H1 (cell line): ENCODE results near the gene TMEM273. TPM values are rescaled to one million over a fixed set of nuclear protein-coding genes. Genes with fewer than 3 reads are reported as not detected.

Experiments
- CTCF ChIA-PET: fragments of 300-600 bp; sonication (Branson Sonifier 250); formaldehyde crosslinking; loops from one replicate; lab custom pipeline; 2021; ENCODE audit not compliant: partially characterized antibody; lab: Charles Lee
- POLR2A ChIA-PET: fragments of 300-600 bp; sonication (Branson Sonifier 250); formaldehyde crosslinking; loops from one replicate; lab custom pipeline; 2021; ENCODE audit warnings: inconsistent platforms; ENCODE audit not compliant: partially characterized antibody; lab: Charles Lee
- DNase-seq, 2 experiments: peaks; one replicate each; pipeline versions ENCODE4 v3.0.0 to v3.0.0-alpha.2; 2010 to 2022; ENCODE audit warnings: low spot score in 2 of 2, low read depth in 1 of 2, mixed read lengths in 1 of 2
- FAIRE-seq: peaks from 2 replicates; lab custom pipeline; 2011; peaks lifted over from hg19 to GRCh38; lab: Jason Lieb, UNC
- H2AFZ ChIP-seq: 2 replicates; pipeline ENCODE4 v1.8.1; 2012; ENCODE audit warnings: low read length, inconsistent platforms
- H2AK5ac ChIP-seq: 2 replicates; pipeline ENCODE4 v1.6.1; 2013; ENCODE audit warnings: low read depth, low read length
- H2BK120ac ChIP-seq: replicated peaks from 2 replicates; pipeline ENCODE3; 2013; ENCODE audit warnings: low read depth, low read length, inconsistent platforms
- H2BK12ac ChIP-seq: 2 replicates; pipeline ENCODE4 v1.6.1; 2013; ENCODE audit warnings: low read depth, low read length
- H2BK15ac ChIP-seq: 2 replicates; pipeline ENCODE4 v1.6.1; 2013; ENCODE audit warnings: low read length
- H2BK20ac ChIP-seq: 2 replicates; pipeline ENCODE4 v1.6.1; 2013; ENCODE audit warnings: low read length
- H2BK5ac ChIP-seq: 2 replicates; pipeline ENCODE4 v1.6.1; 2013; ENCODE audit warnings: low read depth, low read length
- H3K14ac ChIP-seq: 2 replicates; pipeline ENCODE4 v1.6.1; 2013; ENCODE audit warnings: inconsistent platforms; ENCODE audit not compliant: insufficient read length
- H3K18ac ChIP-seq: 2 replicates; pipeline ENCODE4 v1.6.1; 2013; ENCODE audit warnings: low read length; ENCODE audit errors: extremely low read depth
- H3K23ac ChIP-seq: 2 replicates; pipeline ENCODE4 v1.6.1; 2013; ENCODE audit warnings: inconsistent platforms; ENCODE audit not compliant: insufficient read length
- H3K23me2 ChIP-seq: 2 replicates; pipeline ENCODE4 v1.6.1; 2013; ENCODE audit warnings: low read depth, low read length
- H3K27ac ChIP-seq: 2 replicates; pipeline ENCODE4 v1.6.1; 2011; ENCODE audit warnings: low read depth, low read length, inconsistent platforms
- H3K27me3 ChIP-seq, 4 experiments: replicated peaks in 1 of 4; 1 replicate in 1 of 4; 2 replicates in 3 of 4; pipeline versions ENCODE4 v1.6.1 to v1.8.1; 2011 to 2013; ENCODE audit warnings: low read length in 3 of 4, mild to moderate bottlenecking in 3 of 4, inconsistent platforms in 2 of 4, mixed read lengths in 2 of 4, moderate library complexity in 1 of 4; ENCODE audit not compliant: control insufficient read depth in 3 of 4, insufficient read depth in 3 of 4; ENCODE audit errors: extremely low read depth in 1 of 4
- H3K36me3 ChIP-seq, 4 experiments: 2 replicates each; pipeline versions ENCODE4 v1.6.1 to v1.8.1; 2011 to 2013; ENCODE audit warnings: mild to moderate bottlenecking in 4 of 4, low read length in 3 of 4, moderate library complexity in 2 of 4, control low read depth in 1 of 4, inconsistent platforms in 1 of 4; ENCODE audit not compliant: insufficient read depth in 4 of 4, control insufficient read depth in 2 of 4
- H3K4ac ChIP-seq: replicated peaks from 2 replicates; pipeline ENCODE3; 2013; ENCODE audit warnings: low read length, low read depth, mixed read lengths, inconsistent platforms; ENCODE audit not compliant: insufficient read length
- H3K4me1 ChIP-seq, 4 experiments: replicated peaks in 1 of 4; 1 replicate in 1 of 4; 2 replicates in 3 of 4; pipeline versions ENCODE4 v1.6.1 to v1.8.1; 2011 to 2013; ENCODE audit warnings: low read length in 3 of 4, inconsistent platforms in 2 of 4, mixed read lengths in 1 of 4; ENCODE audit not compliant: insufficient read depth in 4 of 4, control insufficient read depth in 3 of 4
- H3K4me2 ChIP-seq, 2 experiments: 2 replicates each; pipeline versions ENCODE4 v1.6.1 to v1.8.1; 2011 to 2013; ENCODE audit warnings: low read depth in 2 of 2, low read length in 2 of 2, control low read depth in 1 of 2, inconsistent platforms in 1 of 2, mild to moderate bottlenecking in 1 of 2; ENCODE audit not compliant: insufficient read depth in 1 of 2
- H3K4me3 ChIP-seq, 4 experiments: fragments of 200-600, 300-600 bp in 1 of 4; sonication (generic), shearing (Covaris generic), sonication (Bioruptor Twin) in 1 of 4; 2 replicates each; pipeline versions ENCODE4 v1.5.1 to v1.8.1; 2011 to 2016; ENCODE audit warnings: low read length in 4 of 4, low read depth in 3 of 4, control low read depth in 2 of 4, inconsistent platforms in 2 of 4, mild to moderate bottlenecking in 2 of 4, mixed read lengths in 1 of 4, moderate library complexity in 1 of 4; ENCODE audit not compliant: insufficient read depth in 2 of 4; ENCODE audit errors: extremely low read depth in 1 of 4
- H3K56ac ChIP-seq: replicated peaks from 2 replicates; pipeline ENCODE3; 2013; ENCODE audit warnings: low read depth, mild to moderate bottlenecking, mixed read lengths, low read length, inconsistent platforms; ENCODE audit not compliant: insufficient read length
- H3K79me1 ChIP-seq: 2 replicates; pipeline ENCODE4 v1.6.1; 2013; ENCODE audit warnings: low read depth, low read length, control low read depth
- H3K79me2 ChIP-seq, 2 experiments: 2 replicates each; pipeline versions ENCODE4 v1.6.1 to v1.8.1; 2012 to 2013; ENCODE audit warnings: low read length in 2 of 2, mild to moderate bottlenecking in 2 of 2, inconsistent platforms in 1 of 2; ENCODE audit not compliant: insufficient read depth in 2 of 2, control insufficient read depth in 1 of 2
- H3K9ac ChIP-seq, 4 experiments: replicated peaks in 1 of 4; 1 replicate in 1 of 4; 2 replicates in 3 of 4; pipeline versions ENCODE4 v1.6.1 to v1.8.1; 2011 to 2013; ENCODE audit warnings: low read depth in 3 of 4, low read length in 3 of 4, control low read depth in 2 of 4, mild to moderate bottlenecking in 2 of 4, moderate library complexity in 2 of 4, inconsistent platforms in 1 of 4; ENCODE audit errors: extremely low read depth in 1 of 4
- H3K9me3 ChIP-seq, 2 experiments: 2 replicates each; pipeline versions ENCODE4 v1.6.1 to v1.8.1; 2012 to 2013; ENCODE audit warnings: mild to moderate bottlenecking in 2 of 2, moderate library complexity in 2 of 2, control low read depth in 1 of 2, inconsistent platforms in 1 of 2, low read depth in 1 of 2, low read length in 1 of 2, mixed read lengths in 1 of 2; ENCODE audit not compliant: insufficient read depth in 2 of 2
- H4K20me1 ChIP-seq, 2 experiments: replicated peaks in 1 of 2; 2 replicates each; pipeline versions ENCODE3 to v1.8.1; 2011 to 2013; ENCODE audit warnings: inconsistent platforms in 2 of 2, low read length in 2 of 2, mild to moderate bottlenecking in 1 of 2; ENCODE audit not compliant: insufficient read depth in 2 of 2, control insufficient read depth in 1 of 2
- H4K5ac ChIP-seq: 2 replicates; pipeline ENCODE4 v1.6.1; 2013; ENCODE audit warnings: low read length, low read depth, mixed read lengths, inconsistent platforms; ENCODE audit not compliant: insufficient read length
- H4K8ac ChIP-seq: 2 replicates; pipeline ENCODE4 v1.8.0; 2013; ENCODE audit warnings: mild to moderate bottlenecking, moderate library complexity, low read length, inconsistent platforms; ENCODE audit not compliant: insufficient read depth; ENCODE audit errors: extremely low read depth
- H4K91ac ChIP-seq: replicated peaks from 2 replicates; pipeline ENCODE3; 2013; ENCODE audit warnings: low read length, mixed read lengths, inconsistent platforms; ENCODE audit not compliant: insufficient read length
- CHD2 ChIP-seq: IDR thresholded peaks from 2 replicates; pipeline ENCODE4 v1.6.1; 2012; ENCODE audit warnings: low read length, improper control_type of control experiment
- PHF8 ChIP-seq: fragments of 200-600 bp; sonication (generic); conservative IDR thresholded peaks from 2 replicates; pipeline ENCODE4 v1.7.1; 2012; ENCODE audit warnings: low read depth, mild to moderate bottlenecking, inconsistent platforms, low read length, moderate library complexity
- SUZ12 ChIP-seq: fragments of 200-600 bp; sonication (generic); IDR thresholded peaks from 2 replicates; pipeline ENCODE4 v1.6.1; 2012; ENCODE audit warnings: mild to moderate bottlenecking, inconsistent platforms, low read length, moderate library complexity, mixed read lengths
- WGBS, 2 experiments: shearing (Covaris generic) in 1 of 2; methylation state at CpG; one replicate each; pipeline versions ENCODE4 v1.1.6 to v1.1.7; 2013 to 2015; ENCODE audit warnings: low lambda C conversion rate in 2 of 2, mixed read lengths in 2 of 2, inconsistent platforms in 1 of 2, low coverage in 1 of 2, missing lambda C conversion rate in 1 of 2; ENCODE audit not compliant: insufficient replicate concordance in 2 of 2, insufficient coverage in 1 of 2, insufficient read length in 1 of 2; ENCODE audit errors: extremely low coverage in 1 of 2, missing lambda C conversion rate in 1 of 2; 5-methylcytosine and 5-hydroxymethylcytosine counted together
- polyA plus RNA-seq, 7 experiments: library from polyadenylated mRNA; depleted of rRNA in 3 of 7; stranded (reverse) in 5 of 7; unstranded in 2 of 7; fragments of >200 nt in 5 of 7; fragments of 200-250 nt in 2 of 7; gene quantifications; 1 replicate in 5 of 7; 2 replicates in 1 of 7; 4 replicates in 1 of 7; pipeline versions ENCODE4 v1.2.1 to v1.2.3, GENCODE V29; 2011 to 2013; ENCODE audit warnings: missing spikeins in 2 of 7, mixed read lengths in 2 of 7
- total RNA-seq: library from RNA; stranded (reverse); fragmentation: NEBNext Ultra II Directional; extraction: Animal tissue kit (Norgen Biotek cat#: 25700); gene quantifications from 2 replicates; pipeline ENCODE4 v1.2.1, GENCODE V29; 2021

TMEM273 gene
- total and polyA plus RNA-seq, 2 of the 8 experiments (the other 6 are each of a cell fraction or from before 2014, with no cell fraction given) = not detected

- Histone ChIP-seq H2BK20ac (no peak overlapping the region), H3K4ac (no peak overlapping the region), H3K36me3 (no peaks in the 10 kb centered on the region), H3K9me3 (no peaks in the 10 kb centered on the region), H2BK5ac (no peak overlapping the region), H3K23ac (no peak overlapping the region), H3K56ac (no peak overlapping the region), H2AFZ (no peak overlapping the region), H3K27me3 (no peaks in the 10 kb centered on the region; a peak in 1 of 7 replicates), H3K79me2 (no peaks in the 10 kb centered on the region), H3K4me3 (no peak overlapping the region), H3K79me1 (no peaks in the 10 kb centered on the region), H4K8ac (no peak overlapping the region; the same call in 1 of the 2 replicates), H2BK12ac (no peak overlapping the region), H3K18ac (no peak overlapping the region), H4K91ac (no peak overlapping the region), H2BK120ac (no peak overlapping the region), H4K20me1 (no peaks in the 10 kb centered on the region), H3K9ac (no peak overlapping the region), H3K4me1 (no peaks in the 10 kb centered on the region; a peak in 1 of 7 replicates), H3K14ac (no peak overlapping the region), H3K23me2 (no peaks in the 10 kb centered on the region), H4K5ac (no peak overlapping the region), H2AK5ac (no peak overlapping the region), H3K27ac (no peak overlapping the region), H3K4me2 (no peak overlapping the region), H2BK15ac (peak overlapping the region; percentile 2; the same call in 1 of the 2 replicates)
- FAIRE-seq = no peak
- TF ChIP-seq SUZ12 = no peak
- TF ChIP-seq CHD2 = no peak
- no peak for TF ChIP-seq PHF8
- DNase-seq = no peak
- 94% methylated on average over 4 of the region's 4 CpGs; no CpG with 5 or more reads in 1 of the 2 experiments for WGBS, 2 experiments
- CTCF ChIA-PET = interaction anchor here (0.6 to 1.5 kb wide), 12 partner anchors 11 to 509 kb away, joined by 3 to 8 read pairs (median 3); no protein-coding TSS in a partner anchor
- POLR2A ChIA-PET = no interaction called here
Measured at GRCh38 chr10:49168171-49168540, 20.0 kb downstream of the TMEM273 start.
